ENCODE data around the gene GTPBP3. TPM values are rescaled to one million over a fixed set of nuclear protein-coding genes. Genes with fewer than 3 reads are reported as not detected.

The GTPBP3 gene
- total RNA-seq, 1 donor from 2014 or later: 48.4 TPM

DNA sequence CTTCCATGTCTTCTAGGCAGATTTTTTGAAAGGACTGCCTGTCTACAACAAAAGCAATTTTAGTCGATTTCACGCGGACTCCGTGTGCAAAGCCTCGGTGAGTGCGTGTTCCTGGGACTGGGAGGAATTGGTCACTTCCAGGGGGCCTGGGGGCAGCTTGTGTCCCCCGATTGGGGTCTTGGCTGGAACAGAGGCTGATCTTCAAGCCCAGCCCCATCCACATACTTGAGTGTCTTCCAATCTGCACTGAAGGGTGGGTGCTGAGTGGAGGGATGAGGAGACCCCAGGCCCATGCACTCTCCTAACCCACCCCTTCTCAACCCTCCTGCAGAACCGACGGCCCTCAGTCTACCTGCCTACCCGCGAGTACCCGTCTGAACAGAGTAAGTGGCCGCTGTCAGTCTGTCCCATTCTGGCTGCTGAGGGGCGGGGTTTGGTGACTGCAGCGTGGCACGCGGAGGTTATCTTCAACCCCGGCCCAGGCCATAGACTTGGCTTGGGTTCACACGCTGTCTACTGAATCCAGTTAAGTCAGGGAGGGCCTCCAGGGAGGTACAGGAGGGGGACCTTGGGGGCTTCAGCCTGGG lies 23.3 kb upstream of the GTPBP3 start:
- FAIRE-seq (no peak), DNase-seq (ENCODE audit: low read depth) (no peak)
- no peak overlapping the region for H3K4me3 ChIP-seq (ENCODE audit: low read depth, low read length)
- H3K36me3 ChIP-seq (ENCODE audit: control insufficient read depth, insufficient read depth, low read length): peaks cover 26% of the 10 kb centered on the region
- no peaks in the 10 kb centered on the region for H3K27me3 ChIP-seq (ENCODE audit: control insufficient read depth, insufficient read depth, low read length)
- TF ChIP-seq, protein P1, sequence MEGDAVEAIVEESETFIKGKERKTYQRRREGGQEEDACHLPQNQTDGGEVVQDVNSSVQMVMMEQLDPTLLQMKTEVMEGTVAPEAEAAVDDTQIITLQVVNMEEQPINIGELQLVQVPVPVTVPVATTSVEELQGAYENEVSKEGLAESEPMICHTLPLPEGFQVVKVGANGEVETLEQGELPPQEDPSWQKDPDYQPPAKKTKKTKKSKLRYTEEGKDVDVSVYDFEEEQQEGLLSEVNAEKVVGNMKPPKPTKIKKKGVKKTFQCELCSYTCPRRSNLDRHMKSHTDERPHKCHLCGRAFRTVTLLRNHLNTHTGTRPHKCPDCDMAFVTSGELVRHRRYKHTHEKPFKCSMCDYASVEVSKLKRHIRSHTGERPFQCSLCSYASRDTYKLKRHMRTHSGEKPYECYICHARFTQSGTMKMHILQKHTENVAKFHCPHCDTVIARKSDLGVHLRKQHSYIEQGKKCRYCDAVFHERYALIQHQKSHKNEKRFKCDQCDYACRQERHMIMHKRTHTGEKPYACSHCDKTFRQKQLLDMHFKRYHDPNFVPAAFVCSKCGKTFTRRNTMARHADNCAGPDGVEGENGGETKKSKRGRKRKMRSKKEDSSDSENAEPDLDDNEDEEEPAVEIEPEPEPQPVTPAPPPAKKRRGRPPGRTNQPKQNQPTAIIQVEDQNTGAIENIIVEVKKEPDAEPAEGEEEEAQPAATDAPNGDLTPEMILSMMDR (IDR thresholded peaks at IDR 0.05; ENCODE audit: insufficient read depth, low read length, severe bottlenecking): no peak

DNA sequence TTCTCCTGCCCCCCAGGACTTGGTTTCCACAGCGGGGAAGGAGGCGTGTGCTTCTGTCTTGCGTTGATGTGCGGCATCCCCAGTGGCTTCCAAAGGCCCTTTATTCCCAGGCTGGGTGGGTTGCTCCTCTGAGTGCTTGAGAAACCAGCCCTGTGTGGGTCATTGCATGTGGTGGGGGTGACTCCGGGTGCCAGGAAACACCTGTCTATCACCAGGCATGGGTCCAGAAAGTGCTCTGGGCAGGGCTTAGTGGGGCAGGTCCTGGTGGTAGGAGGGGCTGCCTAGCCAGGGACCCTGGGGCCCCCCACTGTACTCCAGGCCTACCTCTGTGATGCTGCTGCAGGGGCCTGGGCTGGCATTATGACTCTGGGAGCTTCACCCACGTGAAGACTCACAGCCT lies 18.4 kb upstream of the GTPBP3 start:
- H3K36me3 ChIP-seq (ENCODE audit: control insufficient read depth, insufficient read depth, low read length): peaks cover 36% of the 10 kb centered on the region
- no peak for FAIRE-seq

DNA sequence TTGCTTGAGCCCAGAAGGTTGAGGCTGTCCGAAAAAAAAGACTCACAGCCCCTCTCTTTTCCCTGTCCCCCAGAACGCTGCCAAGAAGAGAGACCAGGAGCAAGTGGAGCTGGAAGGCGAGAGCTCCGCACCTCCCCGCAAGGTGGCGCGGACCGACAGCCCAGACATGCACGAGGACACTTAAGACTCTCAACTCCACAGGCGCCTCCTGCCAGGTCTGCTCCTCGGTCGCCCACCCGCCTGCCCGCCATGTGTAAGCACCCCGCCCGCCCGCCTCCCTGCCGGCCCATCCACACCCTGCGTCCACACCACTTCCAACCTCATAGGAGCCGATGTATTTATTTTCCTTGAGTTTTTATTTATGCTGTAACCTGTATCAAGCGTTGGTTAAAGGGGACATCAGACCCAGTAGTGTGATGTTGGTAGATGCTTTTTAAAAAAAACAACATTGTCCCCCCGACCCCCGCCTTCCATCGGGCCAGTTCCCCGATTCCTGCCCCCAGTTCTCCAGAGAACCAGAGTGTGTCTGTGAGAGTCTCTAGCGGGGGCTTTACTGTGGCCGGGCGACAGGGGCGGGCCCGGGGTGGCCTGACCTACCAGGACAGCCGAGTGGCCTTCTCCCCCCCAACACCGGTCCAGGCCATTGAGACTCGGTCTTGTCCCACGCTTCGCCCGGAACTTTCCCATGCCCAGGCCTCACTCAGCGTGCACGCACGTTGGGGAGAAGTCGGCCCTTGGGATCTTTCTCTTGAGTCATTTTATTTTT lies 17.7 kb upstream of the GTPBP3 start:
- TF ChIP-seq, protein P1 (IDR thresholded peaks at IDR 0.05; ENCODE audit: insufficient read depth, low read length, severe bottlenecking): no peak

More for the DNA sequence above, 18.4 kb upstream of the GTPBP3 start:
- TF ChIP-seq, protein P1 (IDR thresholded peaks at IDR 0.05; ENCODE audit: insufficient read depth, low read length, severe bottlenecking): no peak
- no peak for DNase-seq (ENCODE audit: low read depth)
- H3K4me3 ChIP-seq (ENCODE audit: low read depth, low read length): no peak overlapping the region
- H3K27me3 ChIP-seq (ENCODE audit: control insufficient read depth, insufficient read depth, low read length): no peaks in the 10 kb centered on the region

DNA sequence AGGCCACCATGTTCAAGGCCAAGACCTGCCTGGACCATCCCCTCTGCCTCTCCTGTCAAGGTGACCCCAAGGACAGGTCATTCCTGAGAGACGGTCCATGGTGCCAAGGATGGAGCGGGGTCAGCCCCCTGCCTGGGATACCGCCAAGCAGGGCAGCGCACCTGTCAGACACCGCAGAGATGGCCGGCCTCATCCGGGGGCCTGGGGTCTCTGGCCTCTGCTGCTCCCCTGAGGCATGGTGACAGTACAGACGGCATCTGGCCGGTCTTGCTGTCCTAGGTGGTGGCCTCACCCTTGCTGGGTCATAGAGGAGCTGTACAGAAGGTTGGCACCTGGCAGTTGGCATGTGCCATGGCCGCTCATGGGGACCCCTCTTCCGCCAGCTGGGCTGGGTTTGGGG lies 16.9 kb upstream of the GTPBP3 start:
- no peak for FAIRE-seq
- TF ChIP-seq, protein P1 (IDR thresholded peaks at IDR 0.05; ENCODE audit: insufficient read depth, low read length, severe bottlenecking): no peak
- no peaks in the 10 kb centered on the region for H3K27me3 ChIP-seq (ENCODE audit: control insufficient read depth, insufficient read depth, low read length)
- DNase-seq (ENCODE audit: low read depth): no peak
- H3K36me3 ChIP-seq (ENCODE audit: control insufficient read depth, insufficient read depth, low read length): peaks cover 28% of the 10 kb centered on the region
- no peak overlapping the region for H3K4me3 ChIP-seq (ENCODE audit: low read depth, low read length)

More for the DNA sequence above, 17.7 kb upstream of the GTPBP3 start:
- no peak overlapping the region for H3K4me3 ChIP-seq (ENCODE audit: low read depth, low read length)
- H3K36me3 ChIP-seq (ENCODE audit: control insufficient read depth, insufficient read depth, low read length): peaks cover 30% of the 10 kb centered on the region
- no peaks in the 10 kb centered on the region for H3K27me3 ChIP-seq (ENCODE audit: control insufficient read depth, insufficient read depth, low read length)
- FAIRE-seq (peak; percentile 47), DNase-seq (ENCODE audit: low read depth) (no peak)

DNA sequence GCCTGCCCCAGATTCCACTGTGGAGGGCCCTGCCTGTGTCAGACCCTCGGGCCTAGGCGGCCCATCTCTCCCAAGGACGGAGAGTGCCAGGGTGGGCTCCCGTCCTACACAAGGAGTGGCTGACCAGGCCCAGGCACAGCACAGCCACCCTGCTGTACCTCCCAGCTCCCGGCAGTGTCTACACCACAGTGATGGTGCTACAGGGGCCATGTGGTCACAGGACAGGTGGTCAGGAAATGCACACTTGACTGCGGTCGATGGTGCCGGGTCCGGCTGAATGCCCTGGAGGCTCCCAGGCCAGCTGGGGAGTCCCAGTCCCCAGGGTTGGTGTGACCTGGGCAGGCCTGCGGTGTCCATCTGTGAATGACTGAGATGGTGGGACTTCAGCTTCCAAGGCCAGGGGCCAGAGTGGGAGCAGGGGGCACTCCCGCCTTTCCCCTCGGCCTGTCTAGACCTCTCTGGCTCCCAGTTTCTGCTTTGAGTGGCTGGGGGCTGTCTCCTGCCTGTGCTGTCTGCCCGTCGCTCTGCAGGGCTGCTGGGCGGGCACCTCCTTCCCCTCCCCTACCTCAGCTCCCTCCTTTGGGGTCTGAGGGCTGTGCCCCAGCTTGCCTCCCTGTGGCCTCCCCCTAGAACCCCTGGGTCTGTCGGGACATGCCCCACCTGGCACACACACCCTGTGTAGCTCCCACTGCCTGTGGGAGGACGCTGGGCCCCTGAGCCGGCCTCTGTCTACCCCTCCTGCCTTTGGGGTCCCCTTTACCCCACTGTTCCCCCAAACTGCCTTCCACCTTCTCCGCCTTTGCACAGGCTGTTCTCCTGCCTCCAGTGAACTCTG lies 15.5 kb upstream of the GTPBP3 start:
- FAIRE-seq (no peak), DNase-seq (ENCODE audit: low read depth) (no peak)
- TF ChIP-seq, protein P1 (IDR thresholded peaks at IDR 0.05; ENCODE audit: insufficient read depth, low read length, severe bottlenecking): no peak
- H3K27me3 ChIP-seq (ENCODE audit: control insufficient read depth, insufficient read depth, low read length): no peaks in the 10 kb centered on the region
- H3K4me3 ChIP-seq (ENCODE audit: low read depth, low read length): no peak overlapping the region
- peaks cover 21% of the 10 kb centered on the region for H3K36me3 ChIP-seq (ENCODE audit: control insufficient read depth, insufficient read depth, low read length)

Measured in bronchial epithelial cell (primary cell).